ENCODE data around the gene TNFRSF8.
"Not testable (repeated sequence)": the region's sequence is repeated elsewhere in the genome, so short reads cannot be mapped to it uniquely, and the experiment has no call there.

Gene TNFRSF8

DNA sequence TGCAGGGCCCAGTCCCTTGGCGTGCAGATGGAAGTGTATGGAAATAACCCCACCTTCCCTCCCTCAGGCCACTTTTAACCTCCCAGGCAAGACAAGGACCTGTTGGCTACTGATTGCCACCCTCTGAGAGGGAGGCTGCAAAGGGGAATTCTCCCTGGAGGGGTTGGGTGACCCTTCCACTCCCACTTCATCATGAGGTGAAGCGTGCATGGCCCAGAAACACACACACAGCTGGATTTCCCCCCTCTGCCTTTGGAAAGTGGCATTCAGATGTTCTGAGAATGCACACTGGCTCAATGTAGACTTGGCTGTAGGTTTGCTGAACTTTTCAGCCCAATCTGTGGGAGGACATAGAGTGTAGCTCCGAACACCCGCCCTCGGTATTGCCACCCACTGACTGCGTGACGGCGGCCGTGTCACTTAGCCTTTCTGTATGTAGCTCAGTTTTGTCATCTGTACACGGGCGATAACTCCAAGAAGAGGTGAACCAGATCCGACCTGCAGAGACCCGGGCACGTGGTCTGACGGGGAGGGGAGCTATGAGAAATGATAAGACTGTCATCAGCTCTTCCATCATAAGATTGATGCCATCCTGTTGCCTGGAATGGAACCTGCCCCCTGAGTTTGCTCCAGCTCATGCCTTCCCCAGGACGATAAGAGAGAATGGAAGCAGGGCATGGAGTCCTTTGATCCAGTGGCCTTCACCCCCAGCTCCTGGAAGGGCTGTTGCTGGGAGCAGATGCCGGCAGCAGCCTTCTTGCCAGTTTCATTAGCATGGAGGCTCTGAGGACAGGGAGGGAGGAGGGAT, 24.5 kb upstream of the TNFRSF8 start:
- H3K4me3 ChIP-seq (ENCODE audit: low read depth, low read length): no peak overlapping the region

DNA sequence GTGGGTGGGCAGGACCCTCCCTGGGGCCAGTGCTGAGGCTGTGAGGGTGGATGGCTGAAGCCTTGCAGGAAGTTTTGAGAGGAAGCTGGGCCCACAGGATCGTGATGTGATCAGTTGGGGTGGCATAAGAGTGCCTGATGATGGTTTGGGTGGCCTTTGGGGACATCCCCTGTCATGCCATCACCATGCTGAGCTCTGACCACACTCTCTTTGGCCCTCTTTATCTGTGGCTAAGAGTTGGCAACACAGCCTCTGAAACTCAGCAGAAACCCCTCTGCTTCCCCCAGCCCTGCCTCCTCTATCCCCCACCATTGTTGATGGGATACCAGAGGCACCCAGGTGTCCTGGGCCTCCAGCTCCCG, 24.0 kb upstream of the TNFRSF8 start:
- H3K4me3 ChIP-seq (ENCODE audit: low read depth, low read length): no peak overlapping the region

DNA sequence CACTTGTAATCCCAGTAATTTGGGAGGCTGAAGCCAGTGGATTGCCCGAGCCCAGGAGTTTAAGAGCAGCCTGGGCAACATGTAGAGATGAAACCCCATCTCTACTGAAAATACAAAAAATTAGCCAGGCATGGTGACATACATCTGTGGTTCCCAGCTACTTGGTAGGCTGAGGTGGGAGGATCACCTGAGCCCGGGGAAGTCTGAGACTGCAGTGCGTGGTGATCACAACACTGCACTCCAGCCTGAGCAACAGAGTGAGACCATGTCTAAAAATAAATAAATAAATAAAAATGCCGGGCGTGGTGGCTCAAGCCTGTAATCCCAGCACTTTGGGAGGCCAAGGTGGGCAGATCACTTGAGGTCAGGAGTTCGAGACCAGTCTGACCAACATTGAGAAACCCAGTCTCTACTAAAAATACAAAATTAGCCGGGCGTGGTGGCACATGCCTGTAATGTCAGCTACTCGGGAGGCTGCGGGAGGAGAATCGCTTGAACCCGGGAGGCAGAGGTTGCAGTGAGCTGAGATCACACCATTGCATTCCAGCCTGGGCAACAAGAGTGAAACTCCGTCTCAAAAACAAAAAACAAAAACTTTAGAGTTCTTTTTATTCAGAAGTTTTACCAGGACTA, 23.2 kb upstream of the TNFRSF8 start:
- H3K4me3 ChIP-seq (ENCODE audit: low read depth, low read length): not testable (repeated sequence)

DNA sequence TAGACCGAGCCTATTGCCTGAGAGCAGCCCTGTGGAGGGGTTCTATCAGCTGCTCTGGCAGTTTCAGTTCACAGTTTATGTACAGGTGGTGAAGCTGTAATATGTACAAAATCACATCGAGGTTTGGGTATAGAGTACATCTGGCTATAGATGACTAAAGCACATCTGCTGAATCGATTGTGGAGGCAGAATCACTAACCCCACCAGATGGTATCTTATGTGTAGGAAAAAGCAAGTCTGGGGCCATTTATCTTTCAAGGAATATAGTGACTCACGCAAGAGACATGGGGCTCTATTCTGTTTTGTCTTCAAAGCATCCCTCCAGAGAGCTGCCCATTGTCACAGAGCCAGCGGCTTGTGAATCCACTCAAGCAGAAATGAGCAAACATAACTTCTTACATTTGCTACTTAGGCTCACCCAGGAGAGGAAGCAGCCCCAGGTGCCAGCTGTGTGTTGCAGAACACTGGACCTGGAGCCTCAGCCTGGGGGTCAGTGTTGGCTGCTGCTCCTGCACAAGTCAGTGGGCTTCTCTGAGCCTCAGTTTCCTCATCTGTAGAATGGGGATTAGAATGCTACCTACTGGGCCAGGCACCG, 22.5 kb upstream of the TNFRSF8 start:
- H3K4me3 ChIP-seq (ENCODE audit: low read depth, low read length): no peak overlapping the region

DNA sequence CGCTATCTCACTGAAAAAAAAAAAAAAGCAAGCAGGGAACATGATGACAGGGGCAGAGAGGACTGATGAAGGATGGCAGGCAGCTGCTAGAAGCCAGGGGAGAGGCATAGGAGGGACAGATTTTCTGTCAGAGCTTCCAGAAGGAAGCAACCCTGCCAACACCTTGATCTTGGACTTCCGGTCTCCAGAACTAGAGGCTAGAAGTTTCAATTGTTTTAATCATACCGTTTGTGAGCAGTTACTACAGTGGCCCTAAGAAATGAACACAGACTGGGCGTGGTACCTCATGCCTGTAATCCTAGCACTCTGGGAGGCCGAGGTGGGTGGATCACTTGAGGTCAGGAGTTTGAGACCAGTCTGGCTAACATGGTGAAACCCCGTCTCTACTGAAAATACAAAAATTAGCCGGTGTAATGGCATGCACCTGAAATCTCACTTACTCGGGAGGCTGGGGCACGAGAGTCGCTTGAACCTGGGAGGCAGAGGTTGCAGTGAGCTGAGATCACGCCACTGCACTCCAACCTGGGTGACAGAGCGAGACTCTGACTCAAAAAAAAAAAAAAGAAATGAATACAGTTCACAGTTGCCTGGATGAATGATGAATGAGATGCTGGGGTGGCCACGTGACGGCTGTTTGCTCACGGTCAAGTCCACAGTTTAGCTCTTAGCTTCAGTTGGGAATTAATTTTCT, 18.8 kb upstream of the TNFRSF8 start:
- H3K4me3 ChIP-seq (ENCODE audit: low read depth, low read length): not testable (repeated sequence)

DNA sequence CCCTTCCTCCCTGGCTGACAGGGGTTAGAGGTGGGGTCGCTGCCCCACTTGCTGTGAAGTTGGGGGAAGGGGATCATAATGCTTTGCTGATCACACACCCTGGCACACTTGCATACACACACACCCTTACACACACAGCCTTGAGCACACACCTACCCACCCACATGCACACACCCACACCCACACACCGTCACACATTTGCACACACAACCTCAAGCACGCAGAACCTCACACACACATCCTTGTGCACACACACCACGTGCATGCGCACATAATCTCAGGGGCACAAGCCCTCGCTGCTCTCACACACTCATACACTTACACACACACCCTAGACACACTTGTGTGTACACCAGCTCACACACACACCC, 16.4 kb upstream of the TNFRSF8 start:
- H3K4me3 ChIP-seq (ENCODE audit: low read depth, low read length): no peak overlapping the region

DNA sequence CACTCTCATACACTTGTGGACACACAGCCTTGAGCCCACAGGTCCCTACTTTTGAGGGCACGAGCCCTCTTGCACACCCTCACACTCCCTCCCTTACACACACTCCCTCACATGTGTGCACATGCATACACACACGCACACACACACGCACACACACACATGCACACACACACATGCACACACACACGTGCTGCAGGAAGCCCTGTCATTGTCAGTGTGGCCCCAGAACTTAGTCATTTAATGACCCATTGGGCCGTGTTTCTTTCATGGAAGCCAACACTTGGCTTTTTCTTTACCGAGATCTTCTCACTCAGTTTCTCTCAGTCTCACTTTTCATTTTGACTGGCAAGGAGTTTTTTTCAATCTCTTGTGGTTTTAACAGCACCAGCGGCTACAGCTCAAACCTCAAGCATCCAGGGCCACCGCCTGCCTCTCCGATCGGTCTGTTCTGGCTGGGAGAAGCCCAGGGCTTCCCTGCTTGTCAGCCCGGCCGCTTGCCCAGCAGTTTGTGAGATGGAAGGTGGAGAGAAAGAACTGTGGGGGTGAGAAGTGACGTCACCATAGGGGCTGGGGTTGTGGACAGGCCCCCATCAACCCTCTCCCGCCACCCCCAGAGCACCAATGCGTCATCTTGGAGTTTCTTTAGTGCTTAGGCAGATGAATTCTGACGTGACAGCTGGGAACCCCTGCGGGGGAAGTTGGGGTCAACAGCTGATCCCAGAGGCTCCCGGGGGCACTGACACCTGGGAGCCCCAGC, 15.8 kb upstream of the TNFRSF8 start:
- H3K4me3 ChIP-seq (ENCODE audit: low read depth, low read length): no peak overlapping the region

DNA sequence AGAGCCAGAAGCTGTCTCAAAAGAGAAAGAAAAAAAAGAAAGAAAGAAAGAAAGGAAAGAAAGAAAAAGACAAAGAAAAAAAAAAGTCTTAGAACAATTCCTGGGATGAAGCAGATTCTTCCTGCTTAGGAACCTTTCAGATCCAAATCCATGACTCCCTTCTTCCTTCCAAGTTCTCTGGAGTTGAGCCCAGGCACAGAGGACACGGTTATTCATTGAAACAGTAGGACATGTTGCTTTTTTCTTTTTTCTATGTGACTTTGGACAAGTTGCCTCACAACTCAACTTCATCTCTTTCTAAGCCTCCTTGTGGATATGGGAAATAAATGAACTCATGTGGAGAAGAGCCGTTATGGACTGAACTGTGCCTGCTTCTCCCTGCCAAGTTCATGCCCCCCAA, 14.7 kb upstream of the TNFRSF8 start:
- H3K4me3 ChIP-seq (ENCODE audit: low read depth, low read length): no peak overlapping the region

DNA sequence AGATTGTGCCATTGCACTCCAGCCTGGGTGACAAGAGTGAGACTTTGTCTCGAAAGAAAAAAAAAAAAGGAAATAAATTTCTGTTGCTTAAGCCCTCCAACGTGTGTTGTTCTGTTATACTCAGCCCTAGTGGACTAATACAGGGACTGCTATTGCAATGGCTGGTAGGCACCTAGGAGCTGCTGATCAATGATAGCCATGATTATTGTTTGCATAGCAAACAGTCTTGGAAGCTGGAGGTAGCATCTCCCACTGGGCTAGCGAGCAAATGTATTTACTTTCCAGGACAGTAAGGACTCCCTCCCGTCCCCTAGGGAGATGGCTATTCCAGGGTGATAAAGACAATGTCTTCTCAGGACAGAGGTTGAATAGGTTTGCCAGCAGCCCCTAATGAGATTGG, 13.5 kb upstream of the TNFRSF8 start:
- no peak overlapping the region for H3K4me3 ChIP-seq (ENCODE audit: low read depth, low read length)

DNA sequence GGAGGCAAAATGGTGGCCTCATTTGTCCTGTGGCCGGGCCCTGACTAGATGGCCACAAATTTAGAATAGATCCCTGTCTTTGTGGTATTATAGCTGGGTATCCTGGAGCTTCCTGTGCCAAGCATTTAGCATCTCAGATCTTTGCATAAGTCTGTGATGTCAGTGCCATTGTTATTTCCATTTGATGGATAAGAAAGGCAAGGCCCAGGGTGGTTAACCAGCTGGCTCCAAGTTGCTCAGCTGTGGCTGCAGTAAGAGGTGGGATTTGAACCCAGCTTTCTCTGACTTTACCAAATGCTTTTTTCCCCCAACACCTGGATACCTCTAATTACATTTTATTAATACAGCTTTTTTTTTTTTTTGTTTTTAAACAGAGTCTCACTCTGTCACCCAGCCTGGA, 11.7 kb upstream of the TNFRSF8 start:
- no peak overlapping the region for H3K4me3 ChIP-seq (ENCODE audit: low read depth, low read length)

DNA sequence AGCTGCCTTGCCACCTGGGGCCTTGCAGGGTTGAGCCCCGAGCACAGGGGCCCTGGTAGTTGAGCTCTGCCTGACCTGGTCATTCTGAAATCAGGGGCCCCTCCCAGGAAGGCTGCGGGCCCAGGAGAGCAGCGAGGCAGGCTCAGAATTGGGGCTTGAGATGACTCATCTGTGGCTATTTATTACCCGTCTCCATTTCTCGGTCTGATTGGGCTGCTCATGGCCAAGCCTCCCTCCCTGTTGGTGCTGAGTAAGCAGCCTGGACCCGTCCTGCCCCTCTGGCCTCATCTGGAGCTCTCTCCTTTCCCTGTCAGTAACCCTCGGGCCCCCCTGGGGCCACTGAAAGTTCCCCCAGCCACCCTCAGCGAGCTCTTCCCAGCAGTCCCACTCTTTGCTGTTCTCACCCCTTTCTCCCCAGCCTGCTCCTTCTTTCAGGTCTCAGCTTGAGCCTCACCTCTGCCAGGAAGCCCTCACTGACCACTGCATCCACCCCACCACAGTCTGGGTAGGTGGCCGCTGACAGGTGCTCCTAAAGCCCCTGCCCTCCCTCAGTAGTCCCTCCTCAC, 11.0 kb upstream of the TNFRSF8 start:
- H3K4me3 ChIP-seq (ENCODE audit: low read depth, low read length): no peak overlapping the region

DNA sequence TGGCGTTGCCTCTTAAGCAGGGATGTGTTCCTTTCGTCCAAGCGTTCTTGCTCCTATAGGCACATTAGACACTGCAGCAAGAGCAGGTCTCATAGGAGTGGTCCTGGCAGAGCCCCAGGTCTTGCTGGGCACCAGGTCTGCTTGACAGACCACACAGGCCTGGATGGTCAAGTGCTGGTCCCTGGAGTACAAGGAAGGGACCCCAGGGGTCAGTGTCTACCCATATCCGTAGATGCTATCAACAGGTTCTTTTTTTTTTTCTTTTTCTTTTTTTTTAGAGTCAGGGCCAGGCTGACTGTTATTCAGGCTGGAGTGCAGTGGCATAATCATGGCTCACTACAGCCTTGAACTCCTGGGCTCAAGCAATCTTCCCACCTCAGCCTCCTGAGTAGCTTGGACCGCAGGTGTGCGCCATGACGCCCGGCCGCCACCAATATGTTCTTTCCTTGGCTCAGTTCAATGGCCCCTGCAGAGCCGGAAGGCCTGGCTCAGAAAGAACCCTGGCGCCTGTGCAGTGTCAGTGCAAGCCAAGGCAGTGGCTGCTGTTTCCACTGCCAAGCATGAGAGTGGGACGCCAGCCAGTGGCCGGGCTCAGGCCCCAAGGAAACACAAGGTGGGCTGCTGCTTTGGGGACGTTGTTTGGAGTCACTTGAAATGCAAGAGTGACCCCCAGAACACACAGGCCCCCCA, 10.0 kb upstream of the TNFRSF8 start:
- no peak overlapping the region for H3K4me3 ChIP-seq (ENCODE audit: low read depth, low read length)

DNA sequence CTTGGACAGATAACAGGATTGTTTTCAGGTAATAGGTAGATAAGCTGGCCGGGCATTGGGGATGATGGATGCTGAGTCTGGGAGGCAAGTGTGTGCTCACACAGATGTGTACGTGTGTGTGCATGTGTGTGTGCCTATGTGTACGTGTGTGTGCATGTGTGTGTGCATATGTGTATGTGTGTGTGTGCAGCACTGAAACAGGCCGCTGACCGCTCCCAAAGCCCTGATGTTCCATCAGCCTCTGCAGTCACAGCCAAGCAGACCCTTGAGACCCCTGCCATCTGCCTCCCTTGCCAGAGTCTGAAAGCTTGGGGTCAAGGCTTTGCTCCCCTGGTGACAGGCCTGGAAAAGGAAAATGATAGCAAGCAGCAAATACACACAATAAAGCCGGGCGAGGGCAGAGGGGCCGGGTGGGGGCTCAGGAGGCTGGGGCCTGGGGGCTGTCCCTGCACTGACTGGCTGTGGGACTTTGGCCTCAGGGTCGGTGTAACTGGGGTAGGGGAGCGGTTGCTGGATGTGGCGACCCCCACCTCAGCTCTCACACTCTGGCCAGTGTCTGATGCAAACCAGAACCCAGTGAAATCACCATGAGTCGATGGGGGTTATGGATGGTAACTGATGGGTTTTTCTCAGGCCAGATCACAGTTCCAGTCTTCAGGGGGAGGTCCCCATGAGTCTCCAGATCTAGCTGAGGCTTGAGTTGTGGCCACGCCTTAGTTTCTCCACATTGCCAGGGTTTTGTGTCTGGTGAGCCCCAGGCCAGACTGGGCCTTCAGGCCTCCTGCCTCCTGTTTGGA, 9.2 kb upstream of the TNFRSF8 start:
- no peak overlapping the region for H3K4me3 ChIP-seq (ENCODE audit: low read depth, low read length)

DNA sequence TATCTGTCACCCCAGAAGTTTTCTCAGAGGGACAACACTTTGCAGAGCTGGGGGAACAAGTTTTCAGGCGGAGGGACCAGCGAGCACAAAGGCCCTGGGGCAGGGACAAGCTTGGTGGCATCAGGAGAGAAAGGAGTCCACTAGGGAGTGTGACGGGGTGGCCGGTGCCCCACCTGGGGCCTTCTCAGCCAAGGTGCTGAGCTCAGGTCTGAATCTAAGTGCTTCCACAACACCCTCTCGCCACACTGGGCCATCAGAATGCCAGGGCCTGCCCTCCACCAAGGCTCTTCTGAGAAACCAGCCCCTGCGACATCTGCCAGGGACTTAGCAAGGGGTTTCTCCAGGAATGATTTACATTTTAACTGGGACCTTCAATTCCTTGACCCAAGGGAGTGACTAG, 7.8 kb upstream of the TNFRSF8 start:
- H3K4me3 ChIP-seq (ENCODE audit: low read depth, low read length): no peak overlapping the region

DNA sequence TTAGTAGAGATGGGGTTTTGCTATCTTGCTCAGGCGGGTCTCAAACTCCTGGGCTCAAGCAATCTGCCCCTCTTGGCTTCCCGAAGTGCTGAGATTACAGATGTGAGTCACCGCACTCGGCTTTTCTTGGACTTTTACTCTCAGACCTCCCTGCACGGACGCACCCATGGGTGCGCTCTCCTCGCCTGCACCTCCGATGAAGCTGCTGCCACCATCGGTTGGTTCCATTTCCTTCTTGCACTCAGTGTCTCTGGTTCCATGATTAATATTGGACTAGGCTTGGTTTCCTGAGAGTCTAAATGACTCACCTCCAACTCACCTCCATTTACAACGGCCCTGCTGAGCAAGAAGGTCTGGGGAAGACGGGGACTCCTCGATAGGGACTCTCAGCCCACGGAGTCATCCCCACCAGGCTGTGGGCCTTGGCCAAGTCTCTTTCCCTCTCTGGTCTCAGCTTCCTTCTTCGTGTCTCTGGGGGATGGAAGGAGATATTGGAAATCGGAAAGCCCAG, 6.7 kb upstream of the TNFRSF8 start:
- H3K4me3 ChIP-seq (ENCODE audit: low read depth, low read length): no peak overlapping the region

DNA sequence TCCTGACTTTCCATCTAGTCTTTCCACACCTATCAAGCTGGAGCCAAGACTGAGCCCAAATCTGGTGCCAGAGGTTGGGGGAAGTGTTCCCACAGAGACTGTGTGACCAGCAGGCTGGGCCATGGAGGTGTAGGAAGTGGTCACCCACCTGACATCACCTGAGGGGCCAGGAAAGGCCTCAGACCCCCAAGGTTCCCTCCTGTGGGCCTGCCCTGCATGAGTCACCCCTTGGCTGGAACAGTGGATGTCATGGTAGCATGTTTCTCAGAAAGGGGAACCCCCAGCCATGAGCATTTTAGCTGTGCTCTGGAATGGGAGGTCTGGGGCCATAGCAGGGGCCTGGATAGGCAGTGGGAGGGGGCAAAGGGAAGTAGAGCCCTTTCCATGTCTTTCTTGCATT, 5.7 kb upstream of the TNFRSF8 start:
- no peak overlapping the region for H3K4me3 ChIP-seq (ENCODE audit: low read depth, low read length)

DNA sequence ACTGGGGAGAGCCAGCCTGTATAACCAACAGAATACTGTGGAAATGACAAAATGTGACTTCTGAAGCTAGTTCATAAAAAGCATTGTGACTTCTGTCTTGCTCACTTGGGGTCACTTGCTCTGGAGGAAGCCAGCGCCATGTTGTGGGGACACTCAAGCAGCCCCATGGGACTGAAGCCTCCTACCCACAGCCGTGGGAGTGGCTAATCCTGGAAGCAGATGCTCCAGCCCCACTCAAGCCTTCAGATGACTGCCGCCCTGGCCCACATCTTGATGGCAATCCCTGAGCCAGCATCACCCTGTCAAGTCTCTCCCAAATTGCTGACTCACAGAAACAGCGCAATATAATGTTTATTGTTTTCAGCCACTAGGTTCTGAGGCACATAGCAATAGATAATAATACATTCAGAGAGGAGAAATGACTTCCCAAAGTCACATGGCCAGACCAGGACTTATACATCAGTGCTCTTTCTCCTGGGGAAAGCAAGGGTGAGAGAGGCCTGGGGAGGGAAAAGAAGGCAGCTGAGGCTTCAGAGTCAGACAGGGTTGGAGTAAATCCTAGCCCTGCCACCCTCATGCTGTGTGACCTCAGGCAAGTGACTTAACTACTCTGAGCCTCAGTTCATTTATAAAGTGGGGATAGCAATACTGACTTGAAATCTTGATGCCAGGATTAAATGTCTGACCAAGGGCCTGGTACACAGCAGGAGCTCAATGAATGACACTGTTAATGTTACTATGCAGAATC, 5.0 kb upstream of the TNFRSF8 start:
- no peak overlapping the region for H3K4me3 ChIP-seq (ENCODE audit: low read depth, low read length)

DNA sequence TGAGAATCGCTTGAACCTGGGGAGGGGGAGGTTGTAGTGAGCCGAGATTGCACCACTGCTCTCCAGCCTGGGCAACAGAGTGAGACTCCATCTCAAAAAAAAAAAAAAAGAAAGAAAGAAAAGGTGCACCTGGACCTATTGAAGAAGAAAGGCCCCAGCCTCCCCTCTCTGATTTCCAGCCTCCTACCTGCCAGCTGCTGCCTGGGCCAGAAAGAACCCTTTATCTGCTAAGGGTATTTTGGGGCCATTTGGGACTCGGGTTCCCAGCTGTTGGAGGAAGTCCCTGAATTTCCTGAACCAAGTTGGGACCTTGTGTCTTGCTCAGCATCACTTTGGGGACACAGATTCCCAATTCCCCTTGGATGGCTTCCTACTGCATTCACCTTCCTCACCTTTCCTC, 3.9 kb upstream of the TNFRSF8 start:
- H3K4me3 ChIP-seq (ENCODE audit: low read depth, low read length): no peak overlapping the region
